Retina (tissue), 1 donor: ENCODE results near the gene RFX5.
"Not testable (repeated sequence)": the region's sequence is repeated elsewhere in the genome, so short reads cannot be mapped to it uniquely, and the experiment has no call there.

Experiments
- DNase-seq: peaks from one replicate; pipeline ENCODE4 v3.0.0-alpha.2; 2016

Gene RFX5

DNA sequence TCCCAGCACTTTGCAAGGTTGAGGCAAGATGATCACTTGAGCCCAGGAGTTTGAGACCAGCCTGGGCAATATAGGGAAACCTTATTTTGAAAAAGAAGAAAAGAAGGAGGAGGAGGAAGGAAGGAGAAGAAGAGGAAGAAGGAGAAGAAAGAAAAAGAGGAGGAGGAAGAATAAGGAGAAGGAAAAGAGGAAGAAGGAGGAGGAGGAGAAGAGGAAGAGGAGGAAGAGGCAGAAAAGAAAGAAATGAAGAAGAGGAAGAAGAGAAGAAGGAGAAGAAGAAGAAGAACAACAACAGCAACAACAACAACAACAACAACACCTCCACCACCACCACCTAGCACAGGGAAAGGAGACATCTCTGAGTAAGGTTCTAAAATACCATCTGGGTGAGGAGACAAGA, 14.8 kb upstream of the RFX5 start:
- no peak for DNase-seq

DNA sequence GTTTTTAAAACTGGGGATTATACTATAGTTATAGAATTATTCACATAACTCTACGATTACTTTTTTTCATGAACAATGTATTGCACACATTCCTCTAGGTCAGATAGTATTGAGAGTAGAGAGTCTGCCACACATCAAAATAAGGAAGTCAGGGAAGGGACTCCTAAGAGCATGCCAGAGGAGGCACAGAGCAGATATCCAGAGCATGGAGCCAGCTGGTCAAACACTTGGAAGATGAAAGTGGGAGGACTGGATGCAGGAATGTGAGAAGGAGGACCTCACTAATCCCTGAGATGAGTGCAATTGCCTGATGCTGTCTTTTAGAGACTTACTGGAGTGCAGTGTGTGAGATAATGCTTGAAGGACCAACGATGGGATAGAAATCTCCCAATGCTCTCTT, 9.6 kb upstream of the RFX5 start:
- DNase-seq, result no peak

DNA sequence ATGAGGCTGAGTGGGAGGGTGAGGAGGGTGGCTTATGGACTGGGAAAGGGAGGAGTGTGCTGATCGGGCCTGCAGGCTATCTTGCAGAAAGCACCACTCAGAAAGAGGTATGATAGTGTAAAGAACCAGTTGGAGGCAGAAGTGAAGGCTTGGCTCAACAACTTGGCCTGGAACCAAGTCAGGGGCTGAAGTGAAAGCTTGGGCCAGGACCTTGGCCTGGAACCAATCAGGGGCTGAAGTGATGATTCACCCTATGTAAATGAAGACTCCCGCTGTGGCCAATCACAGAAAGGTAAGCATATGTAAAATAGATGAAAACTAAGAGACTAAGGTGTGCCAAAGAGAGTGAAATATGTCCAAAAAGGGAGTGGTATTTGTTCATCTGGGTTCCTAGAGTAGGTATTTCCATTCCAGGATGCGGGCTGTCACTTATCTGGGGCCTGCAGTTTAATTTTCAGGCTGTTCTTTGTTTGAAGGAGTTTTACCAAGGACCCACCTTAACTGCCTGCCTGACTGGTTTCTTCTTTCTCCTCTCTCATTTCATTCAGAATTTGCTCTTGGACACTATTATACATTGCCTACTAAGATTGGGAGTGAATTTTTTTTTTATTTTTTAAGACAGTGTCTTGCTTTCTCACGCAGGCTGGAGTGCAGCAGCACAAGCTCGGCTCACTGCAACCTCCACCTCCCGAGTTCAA, 5.1 kb upstream of the RFX5 start:
- no peak for DNase-seq

DNA sequence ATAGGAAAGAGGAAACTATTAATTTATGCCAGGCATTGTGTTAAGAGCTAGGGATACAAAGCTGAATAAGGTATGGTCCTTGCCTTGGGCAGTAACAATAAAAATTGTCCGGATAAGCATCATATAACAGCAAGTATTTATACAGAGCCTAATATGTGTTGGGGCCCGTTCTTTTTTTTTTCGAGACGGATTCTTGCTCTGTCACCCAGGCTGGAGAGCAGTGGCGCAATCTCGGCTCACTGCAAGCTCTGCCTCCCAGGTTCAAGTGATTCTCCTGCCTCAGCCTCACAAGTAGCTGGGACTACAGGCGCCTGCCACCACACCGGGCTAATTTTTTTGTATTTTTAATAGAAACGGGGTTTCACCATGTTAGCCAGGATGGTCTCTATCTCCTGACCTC, 3.3 kb upstream of the RFX5 start:
- DNase-seq, result not testable (repeated sequence)

DNA sequence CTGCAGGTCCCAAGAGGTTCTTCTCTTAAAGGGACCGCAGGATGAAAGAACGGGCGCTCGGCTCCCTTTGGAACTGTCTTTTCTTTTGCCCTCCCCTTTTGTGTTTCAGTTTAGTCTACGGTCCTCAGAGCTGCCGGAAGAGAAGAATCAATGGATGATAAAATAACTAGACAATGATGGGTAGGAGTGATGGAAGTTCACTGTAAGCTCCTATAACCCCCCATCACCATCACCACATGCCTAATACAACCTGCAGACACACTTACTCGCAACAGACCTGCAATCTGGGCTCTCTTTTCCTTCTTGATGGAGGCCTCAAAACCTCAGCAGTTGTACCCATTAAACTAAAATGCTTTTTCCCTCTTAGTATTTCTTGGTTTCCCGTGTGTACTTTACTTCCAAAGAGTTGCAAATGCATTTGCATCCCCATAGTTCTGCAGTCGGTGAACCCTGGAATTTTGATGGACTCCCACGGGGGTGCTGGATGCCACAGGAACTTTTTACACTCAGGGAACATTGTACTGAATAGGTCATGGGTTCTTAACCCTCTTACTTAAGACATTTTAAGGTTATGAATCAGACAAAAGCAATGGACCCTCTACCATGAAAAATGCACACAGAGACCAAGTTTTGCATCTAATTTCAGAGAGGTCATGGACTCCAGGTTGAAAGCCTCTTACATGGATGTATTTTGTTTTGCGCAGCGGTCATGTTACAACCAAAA, 633 bp upstream of the RFX5 start:
- no peak for DNase-seq

DNA sequence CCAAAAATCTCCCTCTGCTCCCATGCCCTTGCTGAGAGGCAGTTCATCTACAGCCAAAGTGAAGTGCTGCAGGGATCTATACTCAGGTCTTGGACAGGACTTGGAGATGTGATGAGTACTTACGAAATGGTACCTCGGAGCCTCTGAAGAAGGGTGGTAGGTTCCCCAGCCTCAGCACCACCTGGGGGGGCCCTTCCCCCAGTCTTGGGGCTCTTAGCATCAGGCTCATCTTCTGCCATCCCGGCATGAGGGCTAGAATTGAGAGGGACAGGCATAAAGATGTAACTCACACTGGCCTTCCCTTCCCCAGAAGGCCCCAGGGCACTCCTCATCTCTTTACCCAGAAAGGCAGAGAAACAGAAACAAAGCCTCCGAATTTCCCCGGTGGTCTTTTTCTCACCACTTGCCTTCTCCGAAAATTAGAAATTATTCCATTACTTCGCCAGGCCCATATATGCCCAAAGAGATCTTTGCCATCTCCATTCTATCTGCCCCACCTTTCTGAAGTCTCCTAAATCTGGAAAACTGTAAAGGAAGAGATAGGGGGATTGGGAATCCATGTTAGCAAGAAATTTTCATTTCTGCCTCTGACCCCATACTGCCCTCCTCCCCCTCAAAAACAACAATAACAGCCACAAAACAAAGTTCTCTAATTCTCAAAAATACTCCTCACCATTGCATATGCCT, 827 bp downstream of the RFX5 start:
- DNase-seq, result peak; percentile 58

DNA sequence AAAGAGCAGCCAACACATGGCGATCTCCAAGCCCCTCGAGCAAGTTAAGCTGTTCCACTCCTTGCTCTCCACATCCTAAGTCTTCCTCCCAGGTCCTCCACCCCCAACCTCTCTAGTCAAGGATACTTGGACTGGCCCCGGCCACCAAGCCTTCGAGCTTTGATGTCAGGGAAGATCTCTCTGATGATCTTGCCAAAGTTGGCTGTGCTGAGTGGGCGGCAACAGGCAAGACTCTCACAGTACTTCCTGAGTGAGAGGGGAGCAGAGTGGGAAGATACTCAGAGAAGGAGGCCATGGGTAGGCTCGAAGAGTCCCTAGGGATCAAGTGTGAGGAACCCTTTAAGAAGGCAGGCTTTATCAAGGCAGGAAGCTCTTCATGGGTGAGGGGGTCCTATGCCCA, 2.8 kb downstream of the RFX5 start:
- DNase-seq, result no peak

DNA sequence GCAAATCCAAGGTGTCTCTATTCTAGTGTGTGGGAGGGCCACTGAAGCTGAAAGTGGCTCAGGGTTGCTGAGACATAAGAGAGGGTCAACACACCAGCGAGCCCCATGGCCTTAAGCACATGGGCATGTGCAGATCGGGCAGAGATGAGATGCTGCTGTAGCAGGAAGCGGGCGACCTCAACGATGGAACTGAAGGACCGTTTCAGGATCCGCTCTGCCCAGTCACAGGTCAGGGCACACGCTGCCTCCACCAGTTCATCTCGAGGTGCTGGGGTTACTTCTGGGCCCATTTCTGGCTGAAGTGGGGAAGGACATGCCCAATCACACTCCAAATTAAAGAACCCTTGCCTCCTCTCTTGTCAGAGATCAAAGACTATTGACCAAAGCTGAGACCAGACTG, 3.5 kb downstream of the RFX5 start:
- DNase-seq, result no peak

DNA sequence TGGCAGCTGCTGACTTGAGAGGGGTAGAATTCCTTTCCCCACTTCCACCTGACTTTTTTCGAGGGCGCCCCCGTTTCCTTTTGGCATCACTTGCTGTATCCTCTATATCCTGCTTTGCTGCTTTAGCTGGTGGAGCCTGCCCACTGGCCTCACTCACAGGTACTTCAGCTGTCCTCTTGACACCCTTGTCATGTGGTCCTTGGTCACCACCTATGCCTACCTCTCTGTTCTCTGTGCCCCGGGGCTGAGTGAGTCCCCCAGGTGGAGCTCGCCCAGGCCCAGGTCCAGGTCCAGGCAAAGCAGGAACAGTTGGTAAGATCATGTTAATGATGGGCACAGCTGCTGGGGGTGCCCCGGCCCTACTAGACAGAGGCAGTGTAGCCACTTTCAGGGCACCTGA, 4.5 kb downstream of the RFX5 start:
- DNase-seq, result no peak

DNA sequence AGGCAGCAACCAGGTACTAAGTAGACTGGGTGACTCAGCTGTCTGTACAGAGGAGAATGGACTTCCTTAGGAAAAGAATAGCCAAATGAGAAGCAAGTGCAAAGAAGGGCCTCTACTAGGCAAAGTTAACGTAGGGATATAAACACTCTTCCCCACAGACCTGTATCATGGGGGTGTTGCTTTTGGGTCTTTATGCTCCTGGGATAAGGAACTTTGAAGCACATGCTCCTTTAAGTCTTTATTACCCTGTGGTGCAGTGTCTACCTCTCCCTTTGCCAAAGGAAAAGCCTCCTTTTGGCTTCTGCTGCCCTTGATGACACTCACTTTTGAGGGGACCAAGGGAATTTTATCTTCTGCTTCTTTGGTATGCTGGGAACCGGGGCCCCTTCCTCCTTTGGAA, 5.0 kb downstream of the RFX5 start:
- DNase-seq, result no peak

DNA sequence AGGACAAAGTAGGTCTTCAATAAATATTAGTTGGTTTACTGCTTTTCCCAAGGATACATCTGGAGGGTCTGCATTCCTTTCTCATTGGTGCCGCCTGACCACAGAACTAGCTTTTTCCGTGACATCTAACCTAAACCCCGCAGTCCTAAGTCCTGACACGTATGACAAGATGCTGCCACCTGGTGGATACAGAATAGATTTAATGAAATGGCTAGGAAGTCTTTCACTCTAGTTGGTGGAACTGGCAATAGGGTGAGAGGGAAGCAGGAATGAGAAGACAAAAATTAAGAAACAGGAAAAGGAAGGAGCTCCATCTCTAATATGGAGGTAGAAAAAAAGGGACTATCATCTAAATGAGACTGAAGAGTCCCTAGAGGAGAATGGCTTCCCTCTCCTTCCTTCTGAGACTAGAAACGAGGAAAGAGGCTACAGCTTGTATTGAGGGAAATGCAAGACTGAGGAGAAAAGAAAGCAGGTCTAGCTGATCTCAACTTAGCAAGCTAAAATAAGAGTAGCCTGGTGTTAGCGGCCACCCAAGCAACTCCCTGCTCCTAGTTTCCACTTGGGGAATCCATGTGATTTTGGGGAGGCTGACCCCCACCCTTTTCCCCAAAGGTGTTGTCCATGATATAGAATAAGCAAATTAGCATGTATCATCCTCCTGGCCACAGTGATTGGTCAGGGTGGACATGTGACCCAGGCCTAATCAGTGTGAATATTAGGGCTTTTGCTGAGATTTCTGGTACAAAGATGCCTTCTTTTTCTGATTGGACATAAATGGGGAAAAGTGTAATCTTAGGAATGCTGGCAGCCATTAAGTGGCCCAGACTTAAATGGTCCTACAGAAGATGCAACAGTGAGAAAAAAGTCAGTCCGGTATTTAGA, 5.9 kb downstream of the RFX5 start:
- peak; percentile 63 for DNase-seq

DNA sequence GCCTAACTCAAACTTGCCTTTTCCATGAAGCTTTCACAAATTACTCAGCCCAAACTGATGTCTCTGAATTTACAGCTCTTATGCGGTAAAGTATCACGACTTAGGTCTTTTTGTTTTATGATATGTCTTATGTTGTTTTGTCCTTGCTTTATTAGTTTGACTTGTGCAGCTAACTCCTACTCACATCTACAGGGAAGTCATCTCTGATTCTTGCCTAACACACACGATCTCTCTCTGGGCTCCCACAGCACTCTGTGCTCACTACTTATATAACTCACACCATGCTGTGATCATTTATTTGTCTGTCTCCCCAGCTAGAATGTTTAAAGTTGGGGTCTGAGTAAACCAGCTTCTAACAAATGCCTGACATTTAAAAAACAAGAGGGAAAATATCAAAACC, 10.5 kb downstream of the RFX5 start:
- no peak for DNase-seq

DNA sequence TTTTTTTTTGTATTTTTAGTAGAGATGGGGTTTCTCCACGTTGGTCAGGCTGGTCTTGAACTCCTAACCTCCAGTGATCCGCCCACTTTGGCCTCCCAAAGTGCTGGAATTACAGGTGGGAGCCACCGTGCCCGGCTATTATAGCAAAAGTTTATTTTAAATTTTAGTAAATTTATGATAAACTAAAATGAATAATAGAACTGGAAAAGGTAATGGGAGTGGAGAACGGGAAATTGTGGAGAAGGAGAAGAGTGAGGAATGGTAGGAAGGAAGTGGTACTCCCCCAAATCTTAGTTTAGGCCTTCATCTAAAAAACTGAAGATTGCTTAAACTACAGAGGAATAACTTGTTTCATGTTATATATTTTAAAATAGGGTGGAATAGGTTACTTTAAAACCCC, 12.2 kb downstream of the RFX5 start:
- DNase-seq, result no peak

DNA sequence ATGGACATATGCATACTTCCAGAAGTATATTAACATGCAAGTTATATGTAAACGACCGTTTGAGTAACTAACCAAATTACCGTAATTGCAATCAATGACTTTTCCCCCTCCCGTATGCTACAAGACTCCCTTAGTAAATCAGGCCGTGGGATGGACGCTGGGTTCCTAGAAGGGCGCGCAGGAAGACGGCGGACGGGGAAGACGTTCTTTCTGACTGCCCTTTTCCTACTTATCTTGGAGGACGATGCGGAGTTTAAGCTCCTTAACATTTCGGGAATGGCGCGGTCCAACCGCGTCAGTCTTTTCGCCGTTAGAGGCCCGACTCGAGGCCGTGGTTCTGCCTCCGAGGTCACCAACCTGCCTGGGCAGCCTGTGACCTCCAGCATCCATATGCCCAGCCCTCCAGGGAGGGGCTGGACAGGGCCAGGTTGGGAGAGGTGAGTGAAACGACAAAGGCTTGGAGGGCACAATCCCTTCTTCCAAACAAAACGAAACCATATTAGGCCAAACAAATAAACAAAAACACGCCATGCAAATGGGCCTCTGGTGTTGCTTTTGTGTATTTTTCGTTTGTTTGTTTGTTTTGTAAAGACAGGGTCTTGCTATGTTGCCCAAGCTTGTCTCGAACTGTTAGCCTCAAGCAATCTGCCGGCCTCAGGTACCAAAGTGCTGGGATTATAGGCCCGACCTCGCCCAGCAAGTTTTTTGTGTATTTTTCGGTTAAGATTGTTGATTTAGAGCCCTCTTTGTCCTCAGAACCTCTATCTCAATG, 19.0 kb downstream of the RFX5 start:
- no peak for DNase-seq

DNA sequence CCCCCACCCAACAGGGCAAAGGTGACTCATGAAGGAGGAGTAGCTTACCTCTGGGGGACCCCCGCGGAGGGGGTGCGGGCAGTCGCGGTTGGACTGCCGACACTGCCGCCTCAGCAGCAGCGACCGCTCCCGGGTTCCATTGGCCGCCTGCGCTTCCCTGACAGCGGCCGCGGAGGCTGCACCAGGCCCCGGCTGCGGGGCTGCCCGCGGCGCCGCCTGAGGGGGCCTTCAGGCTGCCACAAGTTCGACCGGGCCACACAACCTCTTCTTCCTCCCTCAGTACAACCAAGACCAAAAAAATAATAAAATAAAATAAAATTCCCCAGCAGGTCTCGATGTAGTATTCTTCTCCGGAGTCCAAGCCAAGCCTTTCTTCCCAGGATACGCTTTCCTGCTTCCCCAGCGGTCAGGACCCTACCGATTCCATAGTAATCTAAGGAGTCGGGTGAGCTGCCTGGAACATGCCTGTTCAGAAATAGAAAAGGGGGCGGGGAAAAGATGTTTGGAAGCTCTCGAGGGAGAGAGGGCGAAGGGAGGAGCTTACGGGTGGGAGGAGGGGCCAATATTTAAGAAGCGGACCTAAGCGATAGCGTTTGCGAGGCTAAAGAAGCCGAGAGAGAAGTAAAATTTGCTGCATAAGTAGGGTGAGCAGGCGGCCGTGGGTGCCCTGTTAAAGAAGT, 19.7 kb downstream of the RFX5 start, which contains the start of gene PI4KB:
TSS of gene PI4KB (minus strand) at position 194 of the 680 bp plus-strand sequence. CDS start 10,935 bp downstream, outside the sequence.
- DNase-seq, result peak; percentile 100

DNA sequence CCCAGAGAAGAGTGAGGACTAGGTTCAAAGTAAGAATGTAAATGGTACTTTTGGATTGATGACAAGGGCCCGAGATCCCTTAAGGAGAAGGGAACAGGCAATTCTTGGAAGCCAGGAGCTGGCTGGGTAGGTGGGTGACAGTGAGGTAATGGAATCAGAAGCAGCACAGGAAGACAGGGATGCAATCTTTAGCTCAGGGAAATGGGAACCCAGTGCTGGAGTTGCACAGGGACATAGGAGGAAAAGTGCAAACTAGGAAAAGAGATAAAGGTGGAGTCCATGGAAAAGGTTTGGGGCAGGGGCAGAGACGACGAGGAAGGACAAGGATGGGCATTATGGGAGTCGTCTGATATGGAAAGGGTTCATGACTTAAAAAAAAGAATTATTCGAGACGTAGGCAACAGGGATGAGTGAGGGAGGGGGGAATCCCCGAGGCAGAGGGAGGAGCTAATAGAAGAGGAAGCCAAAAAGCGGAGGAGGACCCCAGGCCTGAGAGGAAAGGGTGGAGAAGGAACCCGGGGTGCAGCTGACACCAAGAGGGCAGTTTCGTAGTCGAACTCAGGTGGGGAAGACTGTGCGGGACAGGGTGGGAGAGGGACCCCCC, 20.3 kb downstream of the RFX5 start:
- DNase-seq, result no peak

DNA sequence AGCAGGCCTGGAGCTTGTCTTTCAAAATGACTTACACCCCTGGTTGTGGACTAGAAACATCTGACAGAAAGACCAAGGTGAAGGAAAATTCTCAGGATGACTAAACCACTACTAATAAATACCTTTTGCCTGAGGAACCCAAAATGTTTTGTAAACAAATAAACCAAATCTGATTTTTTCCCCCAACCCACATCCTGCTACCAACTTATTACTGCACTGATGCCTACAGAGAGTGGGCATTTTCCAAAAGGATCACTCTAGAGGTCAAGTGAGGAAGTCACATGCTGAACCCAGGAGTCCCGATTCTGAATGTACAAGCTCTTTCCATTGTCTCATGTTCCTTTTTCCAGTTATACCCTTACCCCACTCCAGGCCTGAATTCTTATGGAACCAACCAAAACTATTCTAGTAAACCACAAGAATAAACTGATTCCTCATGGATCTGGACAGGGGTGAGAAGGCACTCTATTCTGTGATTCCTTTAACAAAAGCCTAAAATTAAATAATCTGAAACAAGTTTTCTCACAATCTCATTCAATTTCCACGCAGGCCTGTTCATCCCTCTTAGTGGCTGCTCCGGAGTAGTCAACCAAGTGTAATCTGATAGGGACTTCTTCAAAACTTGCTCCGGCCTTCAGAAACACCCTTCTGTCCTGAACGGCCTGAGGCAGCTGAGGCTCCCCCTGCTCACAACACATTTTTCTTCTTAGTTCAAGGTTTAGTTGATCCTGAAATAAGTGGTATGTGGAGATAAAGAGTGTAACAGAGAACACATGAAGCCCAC, 21.2 kb downstream of the RFX5 start:
- DNase-seq, result no peak

DNA sequence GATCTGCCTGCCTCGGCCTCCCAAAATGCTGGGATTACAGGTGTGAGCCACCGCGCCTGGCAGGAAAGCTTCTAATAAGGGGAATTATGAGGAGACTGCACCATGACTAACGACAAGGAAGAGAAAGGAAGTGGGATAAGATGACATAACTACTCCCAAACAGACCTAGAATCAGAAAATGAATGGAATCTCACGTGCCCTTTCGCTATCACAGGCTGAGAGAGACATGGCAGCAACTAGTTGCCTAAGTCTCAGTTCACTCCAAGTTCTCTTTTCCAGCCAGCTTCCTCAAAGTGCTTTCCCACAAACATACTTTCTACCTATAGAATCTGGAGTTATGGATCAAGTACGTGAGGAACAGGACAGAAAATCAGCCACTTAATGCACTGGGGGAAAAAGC, 21.8 kb downstream of the RFX5 start:
- DNase-seq, result no peak

DNA sequence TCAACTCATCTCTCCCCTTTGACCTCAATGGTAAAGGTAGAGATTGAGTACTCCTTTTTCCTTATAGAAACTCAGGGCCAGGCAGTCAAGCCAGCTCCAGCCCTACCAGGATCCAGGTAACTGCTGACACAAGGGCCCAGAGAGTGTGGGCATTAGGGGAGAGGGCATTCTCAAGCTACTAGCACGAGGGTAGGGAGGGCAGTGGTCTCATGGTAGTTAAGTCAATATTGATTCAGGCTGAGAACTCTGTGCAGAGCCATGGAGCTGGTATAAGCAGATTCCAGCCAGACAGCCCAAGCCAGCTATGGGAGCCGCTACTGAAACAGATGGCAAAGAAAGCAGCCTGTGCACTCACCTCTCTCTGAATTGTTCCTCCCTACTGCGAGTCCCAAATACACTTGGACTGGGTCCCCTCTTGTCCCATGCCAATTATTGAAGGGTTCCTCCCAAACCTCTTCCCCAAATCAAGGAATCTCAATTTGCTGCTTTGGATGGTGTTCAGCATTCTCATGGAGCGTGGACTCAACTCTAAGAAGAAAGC, 22.6 kb downstream of the RFX5 start:
- DNase-seq, result no peak

DNA sequence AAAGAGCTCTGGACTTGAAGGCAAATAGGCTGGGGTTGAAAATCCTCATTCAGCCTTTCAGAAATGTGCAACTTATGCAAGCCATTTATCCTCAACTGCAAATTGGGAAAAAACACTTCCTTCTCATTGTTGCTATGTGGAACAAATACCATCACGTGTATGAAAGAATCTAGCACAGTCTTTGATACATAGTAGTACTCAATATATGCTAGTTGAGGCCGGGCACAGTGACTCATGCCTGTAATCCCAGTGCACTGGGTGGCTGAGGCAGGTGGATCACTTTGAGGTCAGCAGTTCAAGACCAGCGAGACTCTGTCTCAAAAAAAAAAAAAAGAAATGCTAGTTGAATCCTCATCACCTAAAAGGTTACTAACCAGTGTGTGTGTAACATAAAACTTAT, 28.1 kb downstream of the RFX5 start:
- DNase-seq, result no peak
